AG04450 (cell line): ENCODE results near the gene GBX1. TPM values are rescaled to one million over a fixed set of nuclear protein-coding genes. Genes with fewer than 3 reads are reported as not detected.

ENCODE experiments used
- CTCF ChIA-PET: fragments of 300-600, 350-600 bp; formaldehyde crosslinking; extraction: SDS; loops from one replicate; lab custom pipeline; 2022; ENCODE audit warnings: antibody characterized with exemption, inconsistent platforms; lab: Charles Lee
- POLR2A ChIA-PET: fragments of 350-600 bp; formaldehyde crosslinking; extraction: SDS; loops from one replicate; lab custom pipeline; 2021; ENCODE audit warnings: antibody characterized with exemption, inconsistent platforms; lab: Yijun Ruan, JAX
- DNase-seq: peaks from one replicate; pipeline ENCODE4 v3.0.0-alpha.2; 2011; ENCODE audit warnings: low read depth, low spot score
- H3K27ac ChIP-seq: one replicate; pipeline ENCODE4 v1.5.1; 2012; ENCODE audit warnings: low read depth, low read length, control low read depth
- H3K27me3 ChIP-seq: one replicate; pipeline ENCODE4 v1.6.0; 2012; ENCODE audit warnings: low read length; ENCODE audit not compliant: control insufficient read depth, insufficient read depth
- H3K4me3 ChIP-seq: 2 replicates; pipeline ENCODE4 v1.5.1; 2011; ENCODE audit warnings: mild to moderate bottlenecking, low read depth, low read length, control low read depth
- H3K9me3 ChIP-seq: 2 replicates; pipeline ENCODE4 v1.5.1; 2012; ENCODE audit warnings: low read length; ENCODE audit not compliant: control insufficient read depth, insufficient read depth
- polyA plus RNA-seq: library from polyadenylated mRNA; depleted of rRNA; stranded (reverse); fragments of >200 nt; gene quantifications from 2 replicates; pipeline ENCODE4 v1.2.3, GENCODE V29; 2011
- TF ChIP-seq, protein P1 (sequence below): IDR thresholded peaks from 2 replicates; pipeline ENCODE4 v1.5.1; 2011; ENCODE audit warnings: low read depth, low read length, control low read depth, inconsistent platforms

GBX1 gene
- polyA plus RNA-seq, 1 experiment: not detected

DNA sequence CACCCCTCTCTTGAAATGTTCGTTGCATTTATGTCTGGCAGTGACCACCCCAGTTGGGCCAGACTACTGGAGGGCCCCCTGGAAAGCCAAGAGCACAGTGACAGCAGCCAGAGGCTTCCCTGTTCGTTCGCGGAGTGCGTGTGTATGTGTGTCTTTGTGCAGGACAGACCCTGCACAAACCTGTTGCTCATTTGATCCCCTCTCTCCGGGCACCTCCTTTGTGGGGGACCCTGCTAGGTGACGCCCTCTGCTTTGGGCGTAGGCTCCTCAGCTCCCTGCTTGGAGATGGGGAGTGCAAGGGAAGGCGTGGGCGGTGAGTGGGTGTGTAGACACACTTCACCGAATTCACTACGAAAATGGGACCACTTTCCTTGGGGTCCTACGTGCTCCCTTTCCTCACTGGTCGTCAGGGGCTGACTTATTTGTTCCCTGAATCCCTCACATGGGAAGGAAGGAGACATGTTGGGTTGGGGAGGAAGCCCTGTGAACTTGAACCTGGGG is 42.5 kb downstream of the GBX1 start:
- no peak overlapping the region for H3K4me3 ChIP-seq
- H3K27ac ChIP-seq: no peak overlapping the region
- TF ChIP-seq, protein P1, sequence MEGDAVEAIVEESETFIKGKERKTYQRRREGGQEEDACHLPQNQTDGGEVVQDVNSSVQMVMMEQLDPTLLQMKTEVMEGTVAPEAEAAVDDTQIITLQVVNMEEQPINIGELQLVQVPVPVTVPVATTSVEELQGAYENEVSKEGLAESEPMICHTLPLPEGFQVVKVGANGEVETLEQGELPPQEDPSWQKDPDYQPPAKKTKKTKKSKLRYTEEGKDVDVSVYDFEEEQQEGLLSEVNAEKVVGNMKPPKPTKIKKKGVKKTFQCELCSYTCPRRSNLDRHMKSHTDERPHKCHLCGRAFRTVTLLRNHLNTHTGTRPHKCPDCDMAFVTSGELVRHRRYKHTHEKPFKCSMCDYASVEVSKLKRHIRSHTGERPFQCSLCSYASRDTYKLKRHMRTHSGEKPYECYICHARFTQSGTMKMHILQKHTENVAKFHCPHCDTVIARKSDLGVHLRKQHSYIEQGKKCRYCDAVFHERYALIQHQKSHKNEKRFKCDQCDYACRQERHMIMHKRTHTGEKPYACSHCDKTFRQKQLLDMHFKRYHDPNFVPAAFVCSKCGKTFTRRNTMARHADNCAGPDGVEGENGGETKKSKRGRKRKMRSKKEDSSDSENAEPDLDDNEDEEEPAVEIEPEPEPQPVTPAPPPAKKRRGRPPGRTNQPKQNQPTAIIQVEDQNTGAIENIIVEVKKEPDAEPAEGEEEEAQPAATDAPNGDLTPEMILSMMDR: no peak
- CTCF ChIA-PET: interaction anchor here (0.6 to 4.0 kb wide), 7 partner anchors 15 to 136 kb away, joined by 3 to 21 read pairs (median 6); no protein-coding TSS in a partner anchor
- DNase-seq: no peak
- no peaks in the 10 kb centered on the region for H3K27me3 ChIP-seq
- H3K9me3 ChIP-seq: no peaks in the 10 kb centered on the region; the same call in 1 of the 2 replicates
- POLR2A ChIA-PET: no interaction called here

DNA sequence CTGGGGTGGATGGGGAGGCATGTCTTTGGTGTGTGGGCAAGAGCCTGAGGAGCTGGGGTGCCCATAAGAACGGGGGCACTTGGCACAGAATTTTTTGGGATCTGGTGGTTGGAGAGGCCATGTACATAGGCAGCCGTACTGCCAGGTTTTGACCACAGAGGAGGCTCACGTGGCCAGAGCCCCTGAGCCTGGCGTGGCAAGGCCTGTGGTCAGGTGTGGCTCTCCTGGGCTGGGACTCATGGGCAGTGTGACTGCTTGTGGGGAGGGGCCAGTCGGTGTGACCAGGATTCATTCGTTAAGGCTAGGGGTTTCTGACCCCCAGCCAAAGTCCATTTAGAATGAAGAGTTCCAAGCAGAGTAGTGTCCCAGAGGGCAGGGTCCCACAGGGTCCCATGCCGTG is 43.0 kb downstream of the GBX1 start:
- TF ChIP-seq, protein P1: no peak
- H3K9me3 ChIP-seq: no peaks in the 10 kb centered on the region; the same call in 1 of the 2 replicates
- no peak overlapping the region for H3K27ac ChIP-seq
- POLR2A ChIA-PET: no interaction called here
- no peak for DNase-seq
- H3K4me3 ChIP-seq: no peak overlapping the region
- CTCF ChIA-PET: interaction anchor here (0.6 to 4.0 kb wide), 23 partner anchors 9 to 324 kb away, joined by 3 to 21 read pairs (median 4); partner anchors contain the start of gene H2BK1
- H3K27me3 ChIP-seq: no peaks in the 10 kb centered on the region

DNA sequence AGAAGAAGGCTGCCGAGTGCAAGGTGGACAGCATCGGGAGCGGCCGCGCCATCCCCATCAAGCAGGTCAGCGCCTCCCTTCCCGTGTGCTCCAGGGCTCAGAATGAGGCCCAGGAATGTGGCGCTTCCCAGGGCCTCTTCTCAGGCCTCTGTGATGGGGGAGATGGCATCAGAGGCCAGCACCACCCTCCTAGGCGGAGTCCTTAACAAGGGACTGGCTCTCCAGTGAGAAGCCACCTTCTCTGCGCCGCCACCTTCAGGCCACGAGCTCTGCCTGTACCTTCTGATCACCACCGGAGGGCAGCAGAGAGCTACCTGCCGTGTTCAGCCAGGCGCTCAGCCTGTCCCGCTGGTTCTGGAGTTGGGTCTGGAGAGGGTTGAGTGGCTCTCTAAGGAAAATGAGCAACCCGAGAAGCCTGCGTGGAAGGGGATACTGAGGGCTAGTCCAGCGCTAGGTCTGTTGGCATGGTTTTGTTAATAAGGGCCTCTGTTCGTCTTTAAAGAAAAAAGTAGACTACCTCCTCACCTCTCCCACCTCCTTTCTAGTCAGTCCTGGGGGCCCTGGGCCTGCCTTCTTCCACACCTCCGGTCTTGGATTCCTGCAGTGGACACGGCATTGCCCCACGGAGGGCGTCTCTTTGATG is 43.6 kb downstream of the GBX1 start:
- ChIA-PET POLR2A (no interaction called here), CTCF (interaction anchor here (0.6 to 4.0 kb wide), 27 partner anchors 8 to 325 kb away, joined by 3 to 21 read pairs (median 4); partner anchors contain the start of gene H2BK1)
- no peak overlapping the region for H3K4me3 ChIP-seq
- TF ChIP-seq, protein P1: peak; percentile 99
- H3K9me3 ChIP-seq: no peaks in the 10 kb centered on the region; the same call in 1 of the 2 replicates
- no peaks in the 10 kb centered on the region for H3K27me3 ChIP-seq
- DNase-seq: peak; percentile 33
- H3K27ac ChIP-seq: no peak overlapping the region

DNA sequence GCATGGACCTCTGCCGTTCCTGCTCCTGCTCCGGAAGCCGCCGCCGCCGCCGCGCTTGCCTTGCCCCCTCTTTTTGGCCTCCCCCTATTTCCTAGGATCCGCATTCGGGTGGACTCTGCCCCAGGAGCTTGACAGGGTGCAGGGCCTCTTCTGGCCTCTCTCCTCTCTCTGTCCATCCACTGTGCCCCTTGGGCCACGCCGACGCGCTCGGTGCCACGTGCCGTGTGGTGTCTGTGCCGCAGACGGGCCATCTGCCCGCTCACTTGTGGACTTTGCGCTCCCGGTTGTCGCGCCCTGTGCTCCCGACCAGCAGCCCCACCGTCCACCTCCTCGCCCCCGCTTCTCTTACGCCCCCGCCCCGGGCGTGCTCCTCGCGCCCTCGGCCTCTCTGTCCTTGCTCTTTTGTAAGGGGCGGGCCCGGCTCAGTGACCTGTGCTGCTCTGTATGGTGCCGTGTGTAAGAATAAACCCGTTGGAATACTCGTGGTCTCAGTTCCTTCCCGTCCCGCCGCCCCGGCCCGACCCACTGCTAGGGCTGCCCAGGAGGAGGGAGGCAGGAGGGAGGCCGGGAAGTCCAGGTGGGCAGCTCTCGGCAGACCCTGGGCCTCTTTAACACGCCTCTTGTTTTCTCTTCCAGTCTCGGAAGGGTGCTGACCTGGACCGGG is 44.2 kb downstream of the GBX1 start:
- ChIA-PET POLR2A (no interaction called here), CTCF (interaction anchor here (0.6 to 4.0 kb wide), 24 partner anchors 8 to 595 kb away, joined by 3 to 21 read pairs (median 4); partner anchors contain the start of gene H2BK1)
- H3K27me3 ChIP-seq: no peaks in the 10 kb centered on the region
- no peak overlapping the region for H3K27ac ChIP-seq
- TF ChIP-seq, protein P1: no peak
- DNase-seq: no peak
- no peak overlapping the region for H3K4me3 ChIP-seq
- no peaks in the 10 kb centered on the region; the same call in 1 of the 2 replicates for H3K9me3 ChIP-seq
